ENCODE results near the gene TERT.

Gene TERT

GRCh38 chr5:1300581-1301083, 5.8 kb upstream of the TERT start:
- TF ChIP-seq ZFP3 (CRISPR knock-in tag; IDR thresholded peaks at IDR 0.05) (no peak), ZFP30 (CRISPR knock-in tag; IDR thresholded peaks at IDR 0.05) (no peak), ESRRG (CRISPR knock-in tag; IDR thresholded peaks at IDR 0.05) (no peak), GLIS3 (CRISPR knock-in tag; IDR thresholded peaks at IDR 0.05) (no peak), ARNTL (CRISPR knock-in tag; IDR thresholded peaks at IDR 0.05; ENCODE audit: borderline replicate concordance, low read depth) (no peak), POU6F1 (CRISPR knock-in tag; IDR thresholded peaks at IDR 0.05; ENCODE audit: borderline replicate concordance, low read depth) (no peak), TCF4 (CRISPR knock-in tag; IDR thresholded peaks at IDR 0.05; ENCODE audit: borderline replicate concordance) (no peak), CSDC2 (CRISPR knock-in tag; IDR thresholded peaks at IDR 0.05) (no peak), ZNF565 (CRISPR knock-in tag; conservative IDR thresholded peaks at IDR 0.05; ENCODE audit: low read depth) (no peak), ZNF70 (CRISPR knock-in tag; IDR thresholded peaks at IDR 0.05) (no peak), PPARA (CRISPR knock-in tag; IDR thresholded peaks at IDR 0.05; ENCODE audit: borderline replicate concordance) (no peak), BACH2 (CRISPR knock-in tag; IDR thresholded peaks at IDR 0.05; ENCODE audit: borderline replicate concordance) (no peak), SNAI2 (CRISPR knock-in tag; IDR thresholded peaks at IDR 0.05) (no peak)
- TF ChIP-seq, protein P1, sequence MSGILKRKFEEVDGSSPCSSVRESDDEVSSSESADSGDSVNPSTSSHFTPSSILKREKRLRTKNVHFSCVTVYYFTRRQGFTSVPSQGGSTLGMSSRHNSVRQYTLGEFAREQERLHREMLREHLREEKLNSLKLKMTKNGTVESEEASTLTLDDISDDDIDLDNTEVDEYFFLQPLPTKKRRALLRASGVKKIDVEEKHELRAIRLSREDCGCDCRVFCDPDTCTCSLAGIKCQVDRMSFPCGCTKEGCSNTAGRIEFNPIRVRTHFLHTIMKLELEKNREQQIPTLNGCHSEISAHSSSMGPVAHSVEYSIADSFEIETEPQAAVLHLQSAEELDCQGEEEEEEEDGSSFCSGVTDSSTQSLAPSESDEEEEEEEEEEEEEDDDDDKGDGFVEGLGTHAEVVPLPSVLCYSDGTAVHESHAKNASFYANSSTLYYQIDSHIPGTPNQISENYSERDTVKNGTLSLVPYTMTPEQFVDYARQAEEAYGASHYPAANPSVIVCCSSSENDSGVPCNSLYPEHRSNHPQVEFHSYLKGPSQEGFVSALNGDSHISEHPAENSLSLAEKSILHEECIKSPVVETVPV (CRISPR knock-in tag; IDR thresholded peaks at IDR 0.05): no peak
- TF ChIP-seq, protein P2, sequence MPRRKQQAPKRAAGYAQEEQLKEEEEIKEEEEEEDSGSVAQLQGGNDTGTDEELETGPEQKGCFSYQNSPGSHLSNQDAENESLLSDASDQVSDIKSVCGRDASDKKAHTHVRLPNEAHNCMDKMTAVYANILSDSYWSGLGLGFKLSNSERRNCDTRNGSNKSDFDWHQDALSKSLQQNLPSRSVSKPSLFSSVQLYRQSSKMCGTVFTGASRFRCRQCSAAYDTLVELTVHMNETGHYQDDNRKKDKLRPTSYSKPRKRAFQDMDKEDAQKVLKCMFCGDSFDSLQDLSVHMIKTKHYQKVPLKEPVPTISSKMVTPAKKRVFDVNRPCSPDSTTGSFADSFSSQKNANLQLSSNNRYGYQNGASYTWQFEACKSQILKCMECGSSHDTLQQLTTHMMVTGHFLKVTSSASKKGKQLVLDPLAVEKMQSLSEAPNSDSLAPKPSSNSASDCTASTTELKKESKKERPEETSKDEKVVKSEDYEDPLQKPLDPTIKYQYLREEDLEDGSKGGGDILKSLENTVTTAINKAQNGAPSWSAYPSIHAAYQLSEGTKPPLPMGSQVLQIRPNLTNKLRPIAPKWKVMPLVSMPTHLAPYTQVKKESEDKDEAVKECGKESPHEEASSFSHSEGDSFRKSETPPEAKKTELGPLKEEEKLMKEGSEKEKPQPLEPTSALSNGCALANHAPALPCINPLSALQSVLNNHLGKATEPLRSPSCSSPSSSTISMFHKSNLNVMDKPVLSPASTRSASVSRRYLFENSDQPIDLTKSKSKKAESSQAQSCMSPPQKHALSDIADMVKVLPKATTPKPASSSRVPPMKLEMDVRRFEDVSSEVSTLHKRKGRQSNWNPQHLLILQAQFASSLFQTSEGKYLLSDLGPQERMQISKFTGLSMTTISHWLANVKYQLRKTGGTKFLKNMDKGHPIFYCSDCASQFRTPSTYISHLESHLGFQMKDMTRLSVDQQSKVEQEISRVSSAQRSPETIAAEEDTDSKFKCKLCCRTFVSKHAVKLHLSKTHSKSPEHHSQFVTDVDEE (CRISPR knock-in tag; IDR thresholded peaks at IDR 0.05): no peak
- TF ChIP-seq, protein P3, sequence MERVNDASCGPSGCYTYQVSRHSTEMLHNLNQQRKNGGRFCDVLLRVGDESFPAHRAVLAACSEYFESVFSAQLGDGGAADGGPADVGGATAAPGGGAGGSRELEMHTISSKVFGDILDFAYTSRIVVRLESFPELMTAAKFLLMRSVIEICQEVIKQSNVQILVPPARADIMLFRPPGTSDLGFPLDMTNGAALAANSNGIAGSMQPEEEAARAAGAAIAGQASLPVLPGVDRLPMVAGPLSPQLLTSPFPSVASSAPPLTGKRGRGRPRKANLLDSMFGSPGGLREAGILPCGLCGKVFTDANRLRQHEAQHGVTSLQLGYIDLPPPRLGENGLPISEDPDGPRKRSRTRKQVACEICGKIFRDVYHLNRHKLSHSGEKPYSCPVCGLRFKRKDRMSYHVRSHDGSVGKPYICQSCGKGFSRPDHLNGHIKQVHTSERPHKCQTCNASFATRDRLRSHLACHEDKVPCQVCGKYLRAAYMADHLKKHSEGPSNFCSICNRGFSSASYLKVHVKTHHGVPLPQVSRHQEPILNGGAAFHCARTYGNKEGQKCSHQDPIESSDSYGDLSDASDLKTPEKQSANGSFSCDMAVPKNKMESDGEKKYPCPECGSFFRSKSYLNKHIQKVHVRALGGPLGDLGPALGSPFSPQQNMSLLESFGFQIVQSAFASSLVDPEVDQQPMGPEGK (CRISPR knock-in tag; IDR thresholded peaks at IDR 0.05; ENCODE audit: borderline replicate concordance): no peak
- ATAC-seq: no peak

- ATAC-seq: no peak
Measured at GRCh38 chr5:1299961-1300360, 5.1 kb upstream of the TERT start.

More at GRCh38 chr5:1299961-1300360, 5.1 kb upstream of the TERT start:
- TF ChIP-seq GLIS3 (CRISPR knock-in tag; IDR thresholded peaks at IDR 0.05) (no peak), ZFP3 (CRISPR knock-in tag; IDR thresholded peaks at IDR 0.05) (no peak), TOX (CRISPR knock-in tag; IDR thresholded peaks at IDR 0.05; ENCODE audit: borderline replicate concordance) (no peak), ARNTL (CRISPR knock-in tag; IDR thresholded peaks at IDR 0.05; ENCODE audit: borderline replicate concordance, low read depth) (no peak), CSDC2 (CRISPR knock-in tag; IDR thresholded peaks at IDR 0.05) (no peak), POU6F1 (CRISPR knock-in tag; IDR thresholded peaks at IDR 0.05; ENCODE audit: borderline replicate concordance, low read depth) (no peak), RARB (CRISPR knock-in tag; IDR thresholded peaks at IDR 0.05) (no peak), ESRRG (CRISPR knock-in tag; IDR thresholded peaks at IDR 0.05) (no peak)
- TF ChIP-seq, protein P4, sequence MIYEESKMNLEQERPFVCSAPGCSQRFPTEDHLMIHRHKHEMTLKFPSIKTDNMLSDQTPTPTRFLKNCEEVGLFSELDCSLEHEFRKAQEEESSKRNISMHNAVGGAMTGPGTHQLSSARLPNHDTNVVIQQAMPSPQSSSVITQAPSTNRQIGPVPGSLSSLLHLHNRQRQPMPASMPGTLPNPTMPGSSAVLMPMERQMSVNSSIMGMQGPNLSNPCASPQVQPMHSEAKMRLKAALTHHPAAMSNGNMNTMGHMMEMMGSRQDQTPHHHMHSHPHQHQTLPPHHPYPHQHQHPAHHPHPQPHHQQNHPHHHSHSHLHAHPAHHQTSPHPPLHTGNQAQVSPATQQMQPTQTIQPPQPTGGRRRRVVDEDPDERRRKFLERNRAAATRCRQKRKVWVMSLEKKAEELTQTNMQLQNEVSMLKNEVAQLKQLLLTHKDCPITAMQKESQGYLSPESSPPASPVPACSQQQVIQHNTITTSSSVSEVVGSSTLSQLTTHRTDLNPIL (CRISPR knock-in tag; IDR thresholded peaks at IDR 0.05; ENCODE audit: low read depth): no peak
- TF ChIP-seq, protein P3 (CRISPR knock-in tag; IDR thresholded peaks at IDR 0.05; ENCODE audit: borderline replicate concordance): no peak

Measured in SK-N-SH treated with all-trans-retinoic acid at 6 μM for 48 hours (cell line).